ENCODE data around the gene SCNN1A.

The SCNN1A gene

GRCh38 chr12:6324936-6325750, 50.2 kb downstream of the SCNN1A start:
- TF ChIP-seq CTCF (IDR thresholded peaks at IDR 0.05; ENCODE audit: insufficient read depth, low read length, missing control alignments) = no peak
- no peak for DNase-seq (ENCODE audit: low read depth, low spot score)
- CTCF ChIA-PET = interaction anchor here (1.4 to 2.9 kb wide), 5 partner anchors 11 to 337 kb away, joined by 4 to 17 read pairs (median 5); partner anchors contain the start of gene VAMP1
- no peak overlapping the region for H3K4me3 ChIP-seq (ENCODE audit: low read depth, low read length)
- POLR2A ChIA-PET = interaction anchor here (0.9 kb wide), 1 partner anchor 20 kb away, joined by 3 read pairs; no protein-coding TSS in a partner anchor

- H3K4me3 ChIP-seq (ENCODE audit: low read depth, low read length) = no peak overlapping the region
- POLR2A ChIA-PET = interaction anchor here (1.0 to 1.4 kb wide), 3 partner anchors 12 to 128 kb away, joined by 4 to 12 read pairs (median 4); partner anchors contain the start of gene LTBR
Measured at GRCh38 chr12:6323995-6324711, 51.2 kb downstream of the SCNN1A start.

GRCh38 chr12:6323340-6323994, 51.9 kb downstream of the SCNN1A start:
- POLR2A ChIA-PET = interaction anchor here (1.0 to 1.7 kb wide), 6 partner anchors 10 to 142 kb away, joined by 3 to 12 read pairs (median 4); partner anchors contain the start of gene LTBR
- 0 out of 2 replicates have a peak overlapping the region, but pooled peaks have one; percentile 8 for H3K4me3 ChIP-seq (ENCODE audit: low read depth, low read length)
- CTCF ChIA-PET = interaction anchor here (0.7 to 2.4 kb wide), 11 partner anchors 11 to 227 kb away, joined by 3 to 17 read pairs (median 3); partner anchors contain the start of genes LTBR and VAMP1
- DNase-seq (ENCODE audit: low read depth, low spot score) = peak; percentile 76
- peak; percentile 46 for TF ChIP-seq CTCF (IDR thresholded peaks at IDR 0.05; ENCODE audit: insufficient read depth, low read length, missing control alignments)

More at GRCh38 chr12:6323995-6324711, 51.2 kb downstream of the SCNN1A start:
- CTCF ChIA-PET = interaction anchor here (1.7 to 2.9 kb wide), 3 partner anchors 11 to 141 kb away, joined by 12 to 17 read pairs (median 17); no protein-coding TSS in a partner anchor
- no peak for TF ChIP-seq CTCF (IDR thresholded peaks at IDR 0.05; ENCODE audit: insufficient read depth, low read length, missing control alignments)
- DNase-seq (ENCODE audit: low read depth, low spot score) = no peak

- CTCF ChIA-PET = interaction anchor here (0.7 to 2.4 kb wide), 12 partner anchors 10 to 228 kb away, joined by 3 to 17 read pairs (median 4); partner anchors contain the start of genes LTBR and VAMP1
- no peak for TF ChIP-seq CTCF (IDR thresholded peaks at IDR 0.05; ENCODE audit: insufficient read depth, low read length, missing control alignments)
- DNase-seq (ENCODE audit: low read depth, low spot score) = no peak
- POLR2A ChIA-PET = interaction anchor here (1.0 to 1.7 kb wide), 6 partner anchors 10 to 142 kb away, joined by 3 to 12 read pairs (median 4); partner anchors contain the start of gene LTBR
- no peak overlapping the region for H3K4me3 ChIP-seq (ENCODE audit: low read depth, low read length)
Measured at GRCh38 chr12:6322969-6323339, 52.4 kb downstream of the SCNN1A start.

GRCh38 chr12:6322352-6322751, 53.0 kb downstream of the SCNN1A start:
- no peak for TF ChIP-seq CTCF (IDR thresholded peaks at IDR 0.05; ENCODE audit: insufficient read depth, low read length, missing control alignments)
- no peak overlapping the region for H3K4me3 ChIP-seq (ENCODE audit: low read depth, low read length)
- POLR2A ChIA-PET = interaction anchor here (0.6 to 1.7 kb wide), 6 partner anchors 11 to 142 kb away, joined by 3 to 12 read pairs (median 4); no protein-coding TSS in a partner anchor
- DNase-seq (ENCODE audit: low read depth, low spot score) = no peak
- CTCF ChIA-PET = interaction anchor here (0.7 to 2.4 kb wide), 11 partner anchors 10 to 228 kb away, joined by 3 to 17 read pairs (median 3); partner anchors contain the start of genes LTBR and VAMP1
